Fibroblast of villous mesenchyme (primary cell): ENCODE data around the gene B4GALT3. TPM values are rescaled to one million over a fixed set of nuclear protein-coding genes. Genes with fewer than 3 reads are reported as not detected.

Source experiments
- DNase-seq: peaks from one replicate; pipeline ENCODE4 v3.0.0-alpha.2; 2010; ENCODE audit warnings: low read depth
- H3K4me3 ChIP-seq: 2 replicates; pipeline ENCODE4 v1.5.1; 2011; ENCODE audit warnings: low read depth, mild to moderate bottlenecking, low read length
- total RNA-seq: library from RNA; depleted of rRNA; stranded (reverse); fragments of >200 nt; gene quantifications from 2 replicates; pipeline ENCODE4 v1.2.3, GENCODE V29; 2012
- TF ChIP-seq, protein P1 (sequence below): IDR thresholded peaks from 2 replicates; pipeline ENCODE4 v1.5.1; 2012; ENCODE audit warnings: low read depth, mild to moderate bottlenecking, low read length; ENCODE audit not compliant: insufficient read depth

Gene B4GALT3
- total RNA-seq, 1 donor: 22.5 TPM

- no peak overlapping the region for H3K4me3 ChIP-seq
- TF ChIP-seq, protein P1, sequence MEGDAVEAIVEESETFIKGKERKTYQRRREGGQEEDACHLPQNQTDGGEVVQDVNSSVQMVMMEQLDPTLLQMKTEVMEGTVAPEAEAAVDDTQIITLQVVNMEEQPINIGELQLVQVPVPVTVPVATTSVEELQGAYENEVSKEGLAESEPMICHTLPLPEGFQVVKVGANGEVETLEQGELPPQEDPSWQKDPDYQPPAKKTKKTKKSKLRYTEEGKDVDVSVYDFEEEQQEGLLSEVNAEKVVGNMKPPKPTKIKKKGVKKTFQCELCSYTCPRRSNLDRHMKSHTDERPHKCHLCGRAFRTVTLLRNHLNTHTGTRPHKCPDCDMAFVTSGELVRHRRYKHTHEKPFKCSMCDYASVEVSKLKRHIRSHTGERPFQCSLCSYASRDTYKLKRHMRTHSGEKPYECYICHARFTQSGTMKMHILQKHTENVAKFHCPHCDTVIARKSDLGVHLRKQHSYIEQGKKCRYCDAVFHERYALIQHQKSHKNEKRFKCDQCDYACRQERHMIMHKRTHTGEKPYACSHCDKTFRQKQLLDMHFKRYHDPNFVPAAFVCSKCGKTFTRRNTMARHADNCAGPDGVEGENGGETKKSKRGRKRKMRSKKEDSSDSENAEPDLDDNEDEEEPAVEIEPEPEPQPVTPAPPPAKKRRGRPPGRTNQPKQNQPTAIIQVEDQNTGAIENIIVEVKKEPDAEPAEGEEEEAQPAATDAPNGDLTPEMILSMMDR: no peak
Measured at GRCh38 chr1:161162806-161163205, 14.5 kb downstream of the B4GALT3 start.

DNA sequence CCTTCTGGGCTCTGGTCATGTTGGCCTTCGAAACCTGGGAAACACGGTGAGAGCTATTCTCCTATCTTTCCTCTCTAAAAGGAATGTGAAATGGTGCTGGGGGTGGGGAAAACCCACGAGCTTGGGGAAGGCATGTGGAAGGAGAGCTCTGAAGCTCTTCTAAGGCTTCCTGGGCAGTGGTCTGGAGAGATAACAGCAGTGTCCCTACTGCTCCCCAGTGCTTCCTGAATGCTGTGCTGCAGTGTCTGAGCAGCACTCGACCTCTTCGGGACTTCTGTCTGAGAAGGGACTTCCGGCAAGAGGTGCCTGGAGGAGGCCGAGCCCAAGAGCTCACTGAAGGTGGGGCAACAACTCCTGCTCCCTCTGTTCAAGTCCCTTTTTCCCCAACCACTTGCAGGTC, 15.3 kb downstream of the B4GALT3 start:
- DNase-seq: no peak
- no peak overlapping the region for H3K4me3 ChIP-seq
- TF ChIP-seq, protein P1: no peak

More at GRCh38 chr1:161162806-161163205, 14.5 kb downstream of the B4GALT3 start:
- no peak for DNase-seq

DNA sequence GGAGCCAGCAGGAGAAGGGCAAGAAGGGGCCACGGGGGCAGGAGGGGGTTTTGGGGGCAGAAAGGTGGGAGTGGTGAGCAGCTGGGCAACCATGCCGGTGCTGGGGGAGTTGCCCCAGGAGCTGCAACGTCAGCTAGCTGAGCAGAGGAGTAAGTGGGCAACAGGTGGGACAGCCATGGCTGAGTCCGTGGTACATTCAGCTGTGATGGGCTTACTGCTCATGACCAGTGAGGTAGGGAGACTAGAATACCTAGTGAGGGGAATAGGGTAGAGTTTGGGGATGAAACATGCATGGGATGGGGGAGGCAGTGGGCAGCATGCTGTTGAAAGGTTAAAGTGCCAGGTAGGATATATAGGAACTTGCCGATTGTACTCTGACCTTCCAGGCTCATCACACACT, 15.7 kb downstream of the B4GALT3 start:
- H3K4me3 ChIP-seq: no peak overlapping the region
- no peak for DNase-seq
- TF ChIP-seq, protein P1: no peak

- H3K4me3 ChIP-seq: no peak overlapping the region
- DNase-seq: no peak
- TF ChIP-seq, protein P1: no peak
Measured at GRCh38 chr1:161160671-161161145, 16.6 kb downstream of the B4GALT3 start.

DNA sequence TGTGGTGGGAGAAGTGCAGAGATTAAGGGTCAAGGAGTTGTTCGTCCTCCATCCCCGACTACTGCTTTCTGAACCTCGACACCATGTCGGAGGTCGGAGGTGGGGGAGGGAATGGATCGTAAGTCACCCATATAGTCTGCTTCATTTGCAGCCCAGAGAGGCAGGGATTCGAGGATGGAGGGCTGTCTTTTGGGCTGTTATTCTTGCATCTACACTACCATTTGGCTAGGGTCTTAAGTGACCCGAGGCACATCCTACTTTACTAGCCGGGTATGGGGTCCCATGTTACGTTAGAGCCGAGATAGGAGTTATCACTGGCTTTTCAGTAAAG, 17.4 kb downstream of the B4GALT3 start:
- peak overlapping the region; percentile 93 for H3K4me3 ChIP-seq
- DNase-seq: no peak
- TF ChIP-seq, protein P1: no peak

DNA sequence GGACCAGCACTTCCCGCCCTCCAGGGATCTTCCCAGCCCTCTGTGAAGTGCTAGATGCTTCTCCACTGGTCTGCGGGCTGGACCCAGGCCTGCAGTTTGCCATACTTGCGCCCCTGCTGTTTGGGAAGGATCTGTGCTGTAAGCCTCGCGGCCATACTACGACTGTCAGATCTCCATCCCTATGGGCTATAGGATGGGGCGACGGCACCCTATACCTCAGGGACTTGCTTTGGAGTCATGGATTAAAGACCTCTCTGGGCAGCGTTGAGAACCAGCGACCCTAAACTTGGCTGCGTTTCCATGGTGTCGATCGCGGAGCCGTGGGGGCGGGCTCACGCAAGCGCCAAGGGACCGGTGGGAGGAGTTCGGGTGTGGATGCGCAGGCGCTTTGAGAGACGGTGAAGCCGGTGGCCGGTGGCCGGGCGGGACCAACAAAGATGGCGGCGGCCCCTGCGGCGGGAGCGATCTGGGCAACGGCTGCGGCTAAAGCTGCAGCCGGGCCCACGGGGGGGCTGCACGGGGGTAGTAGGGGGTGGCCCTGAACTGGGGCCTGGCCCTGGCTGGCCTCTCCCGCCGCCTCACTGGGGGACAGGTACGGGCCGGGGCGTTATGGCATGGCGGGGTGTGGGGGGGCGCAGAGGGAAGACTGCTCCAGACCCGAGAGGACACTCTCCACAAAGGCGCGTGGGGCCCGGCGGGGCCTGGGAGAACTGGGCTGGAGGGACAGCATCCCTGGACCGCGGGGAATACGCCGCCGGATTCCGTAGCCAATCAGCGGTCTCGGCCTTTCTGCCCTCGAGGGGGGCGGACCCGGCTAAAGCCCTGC, 18.0 kb downstream of the B4GALT3 start, which contains the start of gene USP21:
TSS of gene USP21 (plus strand) at position 414 of the 826 bp plus-strand sequence. CDS start 1,141 bp downstream, outside the sequence.
- peak; percentile 88 for DNase-seq
- TF ChIP-seq, protein P1: peak; percentile 46
- H3K4me3 ChIP-seq: peak within 1 kb of the TSS; percentile 93
